ENCODE results near the gene ZDHHC14.

GRCh38 chr6:157552081-157552747 lies 171.2 kb downstream of the ZDHHC14 start:
- TF ChIP-seq CTCF (conservative IDR thresholded peaks at IDR 0.05; ENCODE audit: low read depth in 2 of 2) (no peak), POLR2AphosphoS5 (IDR thresholded peaks at IDR 0.05; ENCODE audit: low read depth) (no peak; the same call in none of the 2 replicates), ZNF114 (CRISPR knock-in tag; IDR thresholded peaks at IDR 0.05) (peak; percentile 71; the same call in 1 of the 2 replicates), EZH2 (IDR thresholded peaks at IDR 0.05; ENCODE audit: low read depth, unreplicated experiment) (no peak), CREB1 (CRISPR knock-in tag; IDR thresholded peaks at IDR 0.05; ENCODE audit: low read depth) (no peak; the same call in 1 of the 2 replicates), REST (IDR thresholded peaks at IDR 0.05; ENCODE audit: unreplicated experiment) (no peak), EZH2phosphoT487 (IDR thresholded peaks at IDR 0.05; ENCODE audit: unreplicated experiment) (no peak), NANOG (IDR thresholded peaks at IDR 0.05; ENCODE audit: borderline replicate concordance) (peak; percentile 97), ZNF331 (CRISPR knock-in tag; IDR thresholded peaks at IDR 0.05; ENCODE audit: low read depth) (no peak)
